GM11168 (cell line): ENCODE measurements around the gene PAM.

Experiments
- in situ Hi-C: fragments of 300-500 bp; cut with MboI; formaldehyde crosslinking; loops from one replicate; pipeline ENCODE4 v1.12.0; 2022; ENCODE audit warnings: low sequenced_read_pairs; ENCODE audit not compliant: unreplicated experiment

The PAM gene

GRCh38 chr5:102801371-102801770 is 46.3 kb downstream of the PAM start:
- in situ Hi-C loops = no loop called here

GRCh38 chr5:102802708-102803458 is 47.8 kb downstream of the PAM start:
- in situ Hi-C loops = no loop called here

- in situ Hi-C loops = no loop called here
Observed at GRCh38 chr5:102807878-102808502, 52.9 kb downstream of the PAM start.

- in situ Hi-C loops = no loop called here
Observed at GRCh38 chr5:102809033-102809432, 53.9 kb downstream of the PAM start.

GRCh38 chr5:102811972-102812371 is 56.9 kb downstream of the PAM start:
- in situ Hi-C loops = no loop called here

GRCh38 chr5:102813740-102814139 is 58.6 kb downstream of the PAM start:
- in situ Hi-C loops = no loop called here

GRCh38 chr5:102815084-102815483 is 60.0 kb downstream of the PAM start:
- in situ Hi-C loops = no loop called here

- in situ Hi-C loops = no loop called here
Observed at GRCh38 chr5:102815540-102816332, 60.6 kb downstream of the PAM start.

GRCh38 chr5:102818345-102818744 is 63.2 kb downstream of the PAM start:
- in situ Hi-C loops = no loop called here

- in situ Hi-C loops = no loop called here
Observed at GRCh38 chr5:102818934-102819333, 63.8 kb downstream of the PAM start.

- in situ Hi-C loops = no loop called here
Observed at GRCh38 chr5:102819634-102820033, 64.5 kb downstream of the PAM start.

GRCh38 chr5:102823441-102823874 is 68.4 kb downstream of the PAM start:
- in situ Hi-C loops = no loop called here

GRCh38 chr5:102826629-102827028 is 71.5 kb downstream of the PAM start:
- in situ Hi-C loops = no loop called here

- in situ Hi-C loops = no loop called here
Observed at GRCh38 chr5:102830241-102830640, 75.1 kb downstream of the PAM start.

- in situ Hi-C loops = no loop called here
Observed at GRCh38 chr5:102832445-102832844, 77.3 kb downstream of the PAM start.

- in situ Hi-C loops = no loop called here
Observed at GRCh38 chr5:102833146-102833545, 78.0 kb downstream of the PAM start.

GRCh38 chr5:102834438-102834964 is 79.4 kb downstream of the PAM start:
- in situ Hi-C loops = no loop called here

- in situ Hi-C loops = no loop called here
Observed at GRCh38 chr5:102835717-102836116, 80.6 kb downstream of the PAM start.

- in situ Hi-C loops = no loop called here
Observed at GRCh38 chr5:102841021-102841420, 85.9 kb downstream of the PAM start.

- in situ Hi-C loops = no loop called here
Observed at GRCh38 chr5:102843997-102844396, 88.9 kb downstream of the PAM start.

GRCh38 chr5:102845041-102845440 is 89.9 kb downstream of the PAM start:
- in situ Hi-C loops = no loop called here
